Measurements from ENCODE around the gene NENF.

DNA sequence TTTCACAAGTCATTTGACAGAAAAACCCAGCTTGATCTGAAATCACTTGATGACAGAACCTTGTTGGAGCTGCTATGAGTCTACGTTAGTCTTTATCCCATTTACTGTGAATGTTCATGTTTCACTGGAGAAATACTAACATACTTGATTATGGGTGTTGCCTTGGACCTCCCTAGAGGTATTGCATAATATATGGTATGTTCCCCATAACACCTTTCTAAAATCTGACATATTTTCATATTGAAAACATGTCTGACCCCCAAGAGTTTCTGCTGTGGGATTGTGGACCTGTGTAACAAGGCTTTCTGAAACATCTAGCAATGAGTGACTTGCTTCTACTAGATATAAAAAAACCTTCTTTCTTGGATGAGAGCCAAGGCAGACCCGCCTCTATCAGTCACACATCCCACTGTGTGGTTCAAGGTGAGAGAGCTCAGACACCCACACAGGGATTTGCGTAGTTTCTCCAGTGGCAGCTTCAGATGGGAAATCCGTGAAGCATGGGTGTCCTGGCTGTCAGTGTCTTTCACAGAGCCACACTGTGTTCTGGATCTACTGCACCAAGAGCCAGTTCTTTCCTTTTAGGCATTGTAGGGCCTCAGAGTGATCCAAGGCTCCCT lies 4.6 kb downstream of the NENF start:
- TF ChIP-seq EZH2 (IDR thresholded peaks at IDR 0.05; ENCODE audit: borderline replicate concordance, low read length): no peak
- TF ChIP-seq, protein P1, sequence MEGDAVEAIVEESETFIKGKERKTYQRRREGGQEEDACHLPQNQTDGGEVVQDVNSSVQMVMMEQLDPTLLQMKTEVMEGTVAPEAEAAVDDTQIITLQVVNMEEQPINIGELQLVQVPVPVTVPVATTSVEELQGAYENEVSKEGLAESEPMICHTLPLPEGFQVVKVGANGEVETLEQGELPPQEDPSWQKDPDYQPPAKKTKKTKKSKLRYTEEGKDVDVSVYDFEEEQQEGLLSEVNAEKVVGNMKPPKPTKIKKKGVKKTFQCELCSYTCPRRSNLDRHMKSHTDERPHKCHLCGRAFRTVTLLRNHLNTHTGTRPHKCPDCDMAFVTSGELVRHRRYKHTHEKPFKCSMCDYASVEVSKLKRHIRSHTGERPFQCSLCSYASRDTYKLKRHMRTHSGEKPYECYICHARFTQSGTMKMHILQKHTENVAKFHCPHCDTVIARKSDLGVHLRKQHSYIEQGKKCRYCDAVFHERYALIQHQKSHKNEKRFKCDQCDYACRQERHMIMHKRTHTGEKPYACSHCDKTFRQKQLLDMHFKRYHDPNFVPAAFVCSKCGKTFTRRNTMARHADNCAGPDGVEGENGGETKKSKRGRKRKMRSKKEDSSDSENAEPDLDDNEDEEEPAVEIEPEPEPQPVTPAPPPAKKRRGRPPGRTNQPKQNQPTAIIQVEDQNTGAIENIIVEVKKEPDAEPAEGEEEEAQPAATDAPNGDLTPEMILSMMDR (IDR thresholded peaks at IDR 0.05; ENCODE audit: low read length): no peak
